Muscle layer of duodenum (tissue), 2 donors: ENCODE results near the gene USE1.
"Not testable (repeated sequence)": the region's sequence is repeated elsewhere in the genome, so short reads cannot be mapped to it uniquely, and the experiment has no call there.

ENCODE experiments used
- H3K27ac ChIP-seq: one replicate; pipeline ENCODE4 v1.7.0; 2013; ENCODE audit warnings: mild to moderate bottlenecking, low read length
- H3K27me3 ChIP-seq: one replicate; pipeline ENCODE4 v1.7.0; 2013; ENCODE audit warnings: low read depth, mild to moderate bottlenecking, control low read depth, low read length
- H3K36me3 ChIP-seq, 2 donors: one replicate each; pipeline ENCODE4 v1.7.0; 2013; ENCODE audit warnings: low read length in 2 of 2, control low read depth in 1 of 2, mild to moderate bottlenecking in 1 of 2; ENCODE audit not compliant: insufficient read depth in 2 of 2, control insufficient read depth in 1 of 2
- H3K4me1 ChIP-seq, 2 donors: one replicate each; pipeline ENCODE4 v1.7.0; 2013; ENCODE audit warnings: low read length in 2 of 2, mild to moderate bottlenecking in 2 of 2, control low read depth in 1 of 2, moderate library complexity in 1 of 2; ENCODE audit not compliant: insufficient read depth in 2 of 2, control insufficient read depth in 1 of 2
- H3K4me3 ChIP-seq, 2 donors: one replicate each; pipeline ENCODE4 v1.7.0; 2013; ENCODE audit warnings: low read length in 2 of 2, low read depth in 1 of 2, mild to moderate bottlenecking in 1 of 2
- H3K9me3 ChIP-seq, 2 donors: one replicate each; pipeline ENCODE4 v1.7.0; 2013; ENCODE audit warnings: low read length in 2 of 2, control low read depth in 1 of 2, mild to moderate bottlenecking in 1 of 2; ENCODE audit not compliant: control insufficient read depth in 1 of 2
- donor health status: healthy.

USE1 gene

DNA sequence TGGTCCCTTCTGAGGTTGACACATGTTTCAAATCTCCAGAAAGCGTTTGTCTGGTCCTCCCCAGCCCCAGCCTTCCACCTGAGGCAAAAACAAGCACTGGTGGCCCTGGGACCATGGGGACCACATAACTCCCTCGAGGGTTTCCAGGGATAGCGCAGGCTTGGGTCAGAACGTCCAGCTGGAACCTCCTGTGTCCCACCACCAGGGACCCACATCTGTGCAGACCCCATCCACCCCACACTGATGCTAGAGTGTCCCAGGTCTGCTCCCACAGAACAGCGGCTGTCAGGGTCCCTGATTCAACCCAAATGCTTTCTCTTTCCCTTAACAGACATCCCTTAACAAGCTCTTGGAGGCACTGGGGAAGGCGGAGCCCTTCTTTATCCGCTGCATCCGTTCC is 29.6 kb upstream of the USE1 start:
- no peak overlapping the region for H3K27ac ChIP-seq
- no peaks in the 10 kb centered on the region for H3K4me1 ChIP-seq

GRCh38 chr19:17191736-17192135 is 23.4 kb upstream of the USE1 start:
- H3K4me3 ChIP-seq, H3K4me1 ChIP-seq, H3K27me3 ChIP-seq, H3K9me3 ChIP-seq, H3K27ac ChIP-seq: not testable (repeated sequence)
- H3K36me3 ChIP-seq: peaks cover 25 to 82% of the 10 kb centered on the region in 2 donors

More for the DNA sequence above, 29.6 kb upstream of the USE1 start:
- Histone ChIP-seq H3K4me3 (no peak overlapping the region), H3K36me3 (peaks cover 4 to 80% of the 10 kb centered on the region in 2 donors), H3K9me3 (no peaks in the 10 kb centered on the region), H3K27me3 (no peaks in the 10 kb centered on the region)

DNA sequence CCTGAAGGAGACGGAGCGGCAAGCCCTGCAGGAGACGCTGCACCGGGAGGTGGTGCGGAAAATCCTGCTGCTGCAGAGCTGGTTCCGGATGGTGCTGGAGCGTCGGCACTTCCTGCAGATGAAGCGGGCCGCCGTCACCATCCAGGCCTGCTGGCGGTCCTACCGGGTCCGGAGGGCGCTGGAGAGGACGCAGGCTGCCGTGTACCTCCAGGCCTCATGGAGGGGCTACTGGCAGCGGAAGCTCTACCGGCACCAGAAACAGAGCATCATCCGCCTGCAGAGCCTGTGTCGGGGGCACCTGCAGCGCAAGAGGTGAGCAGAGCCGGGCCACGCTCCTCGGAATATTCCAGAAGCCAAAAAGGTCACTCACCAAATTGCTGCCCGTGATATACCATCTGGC is 22.4 kb upstream of the USE1 start:
- no peak overlapping the region for H3K4me3 ChIP-seq
- no peak overlapping the region for H3K27ac ChIP-seq
- H3K9me3 ChIP-seq: no peaks in the 10 kb centered on the region
- no peaks in the 10 kb centered on the region for H3K4me1 ChIP-seq
- H3K27me3 ChIP-seq: no peaks in the 10 kb centered on the region
- peaks cover 28 to 80% of the 10 kb centered on the region in 2 donors for H3K36me3 ChIP-seq

DNA sequence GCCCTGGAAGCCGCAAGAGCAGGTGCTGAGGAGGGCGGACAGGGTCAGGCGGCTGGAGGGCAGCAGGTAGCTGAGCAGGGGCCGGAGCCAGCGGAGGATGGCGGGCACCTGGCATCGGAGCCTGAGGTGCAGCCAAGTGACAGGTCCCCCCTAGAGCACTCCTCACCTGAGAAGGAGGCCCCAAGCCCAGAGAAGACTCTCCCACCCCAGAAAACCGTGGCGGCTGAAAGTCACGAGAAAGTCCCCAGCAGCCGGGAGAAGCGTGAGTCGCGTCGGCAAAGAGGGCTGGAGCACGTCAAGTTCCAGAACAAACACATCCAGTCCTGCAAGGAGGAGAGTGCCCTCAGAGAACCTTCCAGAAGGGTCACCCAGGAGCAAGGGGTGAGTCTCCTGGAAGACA is 20.5 kb upstream of the USE1 start:
- H3K36me3 ChIP-seq: peaks cover 32 to 75% of the 10 kb centered on the region in 2 donors
- H3K4me3 ChIP-seq: no peak overlapping the region
- H3K4me1 ChIP-seq: no peaks in the 10 kb centered on the region
- H3K9me3 ChIP-seq: no peaks in the 10 kb centered on the region
- no peaks in the 10 kb centered on the region for H3K27me3 ChIP-seq
- H3K27ac ChIP-seq: no peak overlapping the region

DNA sequence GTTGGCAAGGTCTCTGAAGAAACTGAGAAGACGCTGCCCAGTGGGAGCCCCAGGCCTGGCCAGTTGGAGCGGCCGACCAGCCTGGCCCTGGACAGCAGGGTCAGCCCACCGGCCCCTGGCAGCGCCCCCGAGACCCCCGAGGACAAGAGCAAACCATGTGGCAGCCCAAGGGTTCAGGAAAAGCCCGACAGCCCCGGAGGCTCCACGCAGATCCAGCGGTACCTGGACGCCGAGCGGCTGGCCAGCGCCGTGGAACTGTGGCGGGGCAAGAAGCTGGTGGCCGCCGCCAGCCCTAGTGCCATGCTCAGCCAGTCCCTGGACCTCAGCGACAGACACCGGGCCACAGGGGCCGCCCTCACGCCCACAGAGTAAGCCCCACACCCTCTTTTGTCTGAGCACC is 20.1 kb upstream of the USE1 start:
- Histone ChIP-seq H3K36me3 (peaks cover 33 to 72% of the 10 kb centered on the region in 2 donors), H3K4me1 (no peaks in the 10 kb centered on the region)

DNA sequence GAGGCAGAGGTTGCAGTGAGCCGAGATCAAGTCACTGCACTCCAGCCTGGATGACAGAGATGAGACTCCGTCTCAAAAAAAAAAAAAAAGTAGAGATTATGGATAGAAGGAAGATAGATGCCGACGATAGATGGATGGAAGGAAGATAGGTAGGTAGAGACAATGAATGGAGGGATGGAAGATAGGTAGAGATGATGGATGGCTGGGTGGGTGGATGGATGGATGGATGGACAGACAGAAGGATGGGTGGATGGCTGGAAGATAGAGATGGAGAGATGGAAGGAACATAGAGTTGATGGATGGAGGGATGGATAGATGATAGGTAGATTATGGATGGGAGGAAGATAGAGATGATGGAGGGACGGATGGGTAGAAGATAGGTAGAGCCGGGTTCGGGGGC is 18.5 kb upstream of the USE1 start:
- H3K36me3 ChIP-seq: peaks cover 42 to 73% of the 10 kb centered on the region in 2 donors

More for the DNA sequence above, 20.1 kb upstream of the USE1 start:
- Histone ChIP-seq H3K4me3 (no peak overlapping the region), H3K9me3 (no peaks in the 10 kb centered on the region), H3K27ac (no peak overlapping the region), H3K27me3 (no peaks in the 10 kb centered on the region)

GRCh38 chr19:17197666-17198065 is 17.5 kb upstream of the USE1 start:
- no peaks in the 10 kb centered on the region for H3K4me1 ChIP-seq
- H3K27me3 ChIP-seq: no peaks in the 10 kb centered on the region
- H3K36me3 ChIP-seq: peaks cover 52 to 76% of the 10 kb centered on the region in 2 donors
- H3K9me3 ChIP-seq: no peaks in the 10 kb centered on the region
- no peak overlapping the region for H3K4me3 ChIP-seq
- no peak overlapping the region for H3K27ac ChIP-seq

More for the DNA sequence above, 18.5 kb upstream of the USE1 start:
- H3K4me1 ChIP-seq: no peaks in the 10 kb centered on the region
- no peaks in the 10 kb centered on the region for H3K27me3 ChIP-seq
- H3K27ac ChIP-seq: no peak overlapping the region
- H3K9me3 ChIP-seq: no peaks in the 10 kb centered on the region
- H3K4me3 ChIP-seq: no peak overlapping the region

DNA sequence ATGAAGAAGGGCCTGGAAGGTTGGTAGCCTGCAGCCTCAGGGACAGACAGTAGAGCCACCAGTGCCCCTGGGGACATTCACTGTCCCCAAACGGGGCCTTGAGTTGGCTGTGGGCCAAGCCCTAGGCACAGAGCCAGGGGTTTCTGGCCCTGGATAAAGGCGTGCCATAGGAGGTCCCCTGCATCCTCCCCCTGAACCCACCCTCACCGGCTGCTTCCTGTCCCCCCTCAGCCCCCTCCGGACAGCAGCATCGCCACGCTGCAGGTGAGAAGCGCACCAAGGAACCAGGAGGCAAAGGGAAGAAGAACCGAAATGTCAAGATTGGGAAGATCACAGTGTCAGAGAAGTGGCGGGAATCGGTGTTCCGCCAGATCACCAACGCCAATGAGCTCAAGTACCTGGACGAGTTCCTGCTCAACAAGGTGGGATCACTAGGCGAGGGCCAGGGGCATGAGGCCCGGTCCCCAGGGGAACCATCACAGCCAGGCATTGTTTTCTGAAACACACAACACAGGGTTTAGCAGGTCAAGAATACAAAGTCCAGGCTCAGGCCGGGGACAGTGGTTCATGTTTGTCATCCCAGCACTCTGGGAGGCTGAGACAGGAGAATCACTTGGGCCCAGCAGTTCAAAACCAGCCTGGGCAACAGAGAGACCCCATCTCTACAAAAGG is 14.6 kb upstream of the USE1 start:
- no peak overlapping the region for H3K4me3 ChIP-seq
- peaks cover 47 to 73% of the 10 kb centered on the region in 2 donors for H3K36me3 ChIP-seq
- no peaks in the 10 kb centered on the region for H3K9me3 ChIP-seq
- H3K4me1 ChIP-seq: no peaks in the 10 kb centered on the region
- H3K27me3 ChIP-seq: no peaks in the 10 kb centered on the region
- H3K27ac ChIP-seq: no peak overlapping the region

DNA sequence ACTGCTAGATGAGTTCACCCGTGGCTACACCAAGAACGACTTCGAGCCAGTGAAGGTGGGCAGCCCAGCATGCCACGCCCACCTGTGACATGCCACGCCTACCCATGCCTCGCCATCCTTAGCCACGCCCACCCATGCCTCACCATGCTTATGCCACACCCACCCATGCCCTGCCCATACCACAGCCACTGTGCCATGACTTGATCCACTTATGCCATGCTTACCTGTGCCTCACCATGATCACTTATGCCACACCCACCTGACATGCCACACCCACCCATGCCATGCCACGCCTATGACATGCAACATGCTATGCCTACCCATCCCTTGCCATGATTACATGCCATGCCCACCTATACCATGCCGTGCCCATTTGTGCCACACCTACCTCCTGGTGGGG is 12.9 kb upstream of the USE1 start:
- peaks cover 50 to 83% of the 10 kb centered on the region in 2 donors for H3K36me3 ChIP-seq
- H3K27me3 ChIP-seq: no peaks in the 10 kb centered on the region
- no peaks in the 10 kb centered on the region for H3K9me3 ChIP-seq

GRCh38 chr19:17202713-17203112 is 12.4 kb upstream of the USE1 start:
- Histone ChIP-seq H3K27ac (no peak overlapping the region), H3K36me3 (peaks cover 47 to 78% of the 10 kb centered on the region in 2 donors), H3K4me3 (no peak overlapping the region), H3K9me3 (no peaks in the 10 kb centered on the region), H3K27me3 (no peaks in the 10 kb centered on the region), H3K4me1 (no peaks in the 10 kb centered on the region)

More for the DNA sequence above, 12.9 kb upstream of the USE1 start:
- no peak overlapping the region for H3K27ac ChIP-seq
- H3K4me1 ChIP-seq: no peaks in the 10 kb centered on the region
- no peak overlapping the region for H3K4me3 ChIP-seq

DNA sequence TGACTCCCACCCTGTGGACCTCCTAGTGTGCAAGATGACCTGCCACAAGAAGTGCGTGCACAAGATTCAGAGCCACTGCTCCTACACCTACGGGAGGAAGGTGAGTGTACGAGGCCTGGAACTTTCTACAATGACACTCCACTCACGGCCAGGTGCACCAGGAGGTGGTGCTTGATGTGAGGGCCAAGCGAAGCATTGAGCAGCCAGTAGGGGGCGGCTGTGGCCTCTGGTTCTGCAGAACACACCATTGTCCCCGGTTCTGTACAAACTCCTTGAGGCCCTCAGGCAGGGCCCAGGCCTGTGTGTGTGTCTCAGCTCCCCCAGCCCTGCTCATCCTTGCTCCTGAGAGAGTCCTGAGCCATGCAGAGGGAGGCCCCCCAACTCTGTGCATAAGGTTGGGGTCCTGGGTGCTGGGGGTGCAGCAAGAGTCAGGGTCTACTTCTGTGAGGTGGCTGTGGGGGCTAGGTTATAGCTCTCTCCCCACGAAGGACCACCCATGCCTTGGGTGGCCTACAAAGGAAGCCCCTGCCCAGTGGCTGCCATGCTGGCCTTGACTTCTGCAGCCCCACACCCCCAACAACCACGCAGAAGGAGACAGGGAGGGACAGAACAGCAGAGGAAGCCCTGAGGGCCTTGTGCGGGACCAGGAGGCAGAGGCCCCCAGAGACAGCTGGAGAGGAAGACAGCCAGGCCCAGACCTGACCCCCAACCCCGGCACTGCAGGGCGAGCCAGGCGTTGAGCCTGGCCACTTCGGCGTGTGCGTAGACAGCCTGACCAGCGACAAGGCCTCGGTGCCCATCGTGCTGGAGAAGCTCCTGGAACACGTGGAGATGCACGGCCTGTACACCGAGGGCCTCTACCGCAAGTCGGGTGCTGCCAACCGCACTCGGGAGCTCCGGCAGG is 9.7 kb upstream of the USE1 start:
- no peak overlapping the region for H3K27ac ChIP-seq
- H3K9me3 ChIP-seq: no peaks in the 10 kb centered on the region
- H3K36me3 ChIP-seq: peaks cover 46 to 80% of the 10 kb centered on the region in 2 donors
- no peaks in the 10 kb centered on the region for H3K27me3 ChIP-seq
- H3K4me1 ChIP-seq: no peaks in the 10 kb centered on the region
- H3K4me3 ChIP-seq: no peak overlapping the region
